ENCODE data around the gene SUPT16H. TPM values are rescaled to one million over a fixed set of nuclear protein-coding genes. Genes with fewer than 3 reads are reported as not detected.
A peak's percentile ranks its signal among the peaks of the same experiment; 100 is the strongest.

The SUPT16H gene
- polyA plus RNA-seq, 1 of the 3 experiments (the other 2 are of a cell fraction): 53.7 TPM

DNA sequence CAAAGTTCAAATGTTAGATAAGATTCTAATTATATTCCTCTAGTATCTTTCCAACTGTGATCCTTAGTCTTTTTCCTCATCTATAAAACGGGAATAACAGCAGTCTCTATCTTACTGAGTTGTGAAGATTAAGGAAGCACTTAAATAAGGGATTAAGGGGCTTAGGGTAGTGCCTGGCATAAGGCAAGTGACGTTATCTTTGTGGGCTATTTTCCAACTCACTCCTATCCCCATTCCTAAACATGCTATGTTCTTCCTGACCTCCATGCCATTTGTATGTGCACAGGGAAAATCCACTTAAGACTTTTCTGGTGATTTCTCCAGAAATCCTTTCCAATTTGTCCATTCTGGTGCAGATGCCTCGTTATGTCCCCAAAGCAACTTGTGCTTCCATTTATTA, 33.3 kb downstream of the SUPT16H start:
- Histone ChIP-seq H3K4me1 (ENCODE audit: control insufficient read depth in 1 of 2, insufficient read depth in 2 of 2, low read depth in 1 of 2, low read length in 1 of 2) (no peaks in the 10 kb centered on the region), H3K79me2 (ENCODE audit: insufficient read depth) (no peaks in the 10 kb centered on the region), H3K4me2 (no peak overlapping the region), H3K27me3 (ENCODE audit: insufficient read depth) (no peaks in the 10 kb centered on the region), H3K27ac (ENCODE audit: low read depth in 2 of 2, low read length in 1 of 2) (no peak overlapping the region), H3K4me3 (ENCODE audit: low read depth in 2 of 2, low read length in 1 of 2) (no peak overlapping the region), H3F3A (replicated peaks; ENCODE audit: insufficient read depth) (peaks cover 11% of the 10 kb centered on the region), H3K9ac (no peak overlapping the region), H3K36me3 (replicated peaks in 1 of 2; ENCODE audit: control insufficient read depth in 1 of 2, insufficient read depth in 2 of 2, low read length in 1 of 2) (peaks cover 40 to 45% of the 10 kb centered on the region in 2 experiments), H3K9me3 (no peaks in the 10 kb centered on the region), H3K9me2 (no peaks in the 10 kb centered on the region), H4K20me1 (ENCODE audit: insufficient read depth) (no peaks in the 10 kb centered on the region), H2AFZ (ENCODE audit: low read depth) (no peak overlapping the region)
- no peak for TF ChIP-seq RCOR1 (IDR thresholded peaks at IDR 0.05; ENCODE audit: low read length)
- no peak for TF ChIP-seq GABPA (IDR thresholded peaks at IDR 0.05; ENCODE audit: low read depth)
- TF ChIP-seq FOXJ3 (CRISPR knock-in tag; IDR thresholded peaks at IDR 0.05): no peak
- TF ChIP-seq JUND (IDR thresholded peaks at IDR 0.05): no peak
- TF ChIP-seq, protein P1, sequence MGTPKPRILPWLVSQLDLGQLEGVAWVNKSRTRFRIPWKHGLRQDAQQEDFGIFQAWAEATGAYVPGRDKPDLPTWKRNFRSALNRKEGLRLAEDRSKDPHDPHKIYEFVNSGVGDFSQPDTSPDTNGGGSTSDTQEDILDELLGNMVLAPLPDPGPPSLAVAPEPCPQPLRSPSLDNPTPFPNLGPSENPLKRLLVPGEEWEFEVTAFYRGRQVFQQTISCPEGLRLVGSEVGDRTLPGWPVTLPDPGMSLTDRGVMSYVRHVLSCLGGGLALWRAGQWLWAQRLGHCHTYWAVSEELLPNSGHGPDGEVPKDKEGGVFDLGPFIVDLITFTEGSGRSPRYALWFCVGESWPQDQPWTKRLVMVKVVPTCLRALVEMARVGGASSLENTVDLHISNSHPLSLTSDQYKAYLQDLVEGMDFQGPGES (IDR thresholded peaks at IDR 0.05; ENCODE audit: low read depth, low read length): no peak
- no peak for TF ChIP-seq USF2 (IDR thresholded peaks at IDR 0.05; ENCODE audit: borderline replicate concordance, low read depth, low read length)
- TF ChIP-seq NFIC (IDR thresholded peaks at IDR 0.05; ENCODE audit: borderline replicate concordance): no peak
- no peak for TF ChIP-seq RXRA (IDR thresholded peaks at IDR 0.05; ENCODE audit: borderline replicate concordance, low read depth)
- TF ChIP-seq, protein P2, sequence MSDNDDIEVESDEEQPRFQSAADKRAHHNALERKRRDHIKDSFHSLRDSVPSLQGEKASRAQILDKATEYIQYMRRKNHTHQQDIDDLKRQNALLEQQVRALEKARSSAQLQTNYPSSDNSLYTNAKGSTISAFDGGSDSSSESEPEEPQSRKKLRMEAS (IDR thresholded peaks at IDR 0.05; ENCODE audit: low read depth): no peak
- DNase-seq: no peak
- POLR2A ChIA-PET: no interaction called here
- CTCF ChIA-PET: no interaction called here
- WGBS (ENCODE audit: low lambda C conversion rate): 57% methylated on average over 3 of the region's 3 CpGs

DNA sequence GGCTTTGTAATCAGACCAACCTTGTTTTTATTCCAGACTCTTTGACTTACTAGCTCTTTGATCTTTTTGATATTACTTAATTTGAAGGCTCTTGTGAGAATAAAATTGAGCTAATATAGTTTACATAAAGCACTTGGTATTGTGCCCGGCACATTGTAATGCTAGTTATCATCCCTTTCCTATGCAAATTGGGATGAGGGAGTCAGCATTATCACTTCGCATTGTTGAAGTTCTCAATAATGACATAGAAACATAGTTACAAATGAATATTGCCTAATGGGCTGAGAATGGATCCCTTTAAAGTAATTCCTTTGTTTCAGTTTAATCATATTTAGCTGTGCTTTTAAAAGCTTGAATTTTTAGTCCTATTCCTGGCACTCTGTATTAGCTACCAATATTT, 36.6 kb downstream of the SUPT16H start:
- WGBS (ENCODE audit: low lambda C conversion rate): 65% methylated on average over 2 of the region's 2 CpGs
- Histone ChIP-seq H3K4me2 (peak overlapping the region; percentile 29; the same call in 1 of the 2 replicates), H4K20me1 (ENCODE audit: insufficient read depth) (no peaks in the 10 kb centered on the region), H3K9ac (no peak overlapping the region), H3K36me3 (replicated peaks in 1 of 2; ENCODE audit: control insufficient read depth in 1 of 2, insufficient read depth in 2 of 2, low read length in 1 of 2) (peaks cover 13 to 19% of the 10 kb centered on the region in 2 experiments), H3K27me3 (ENCODE audit: insufficient read depth) (no peaks in the 10 kb centered on the region), H3K79me2 (ENCODE audit: insufficient read depth) (no peaks in the 10 kb centered on the region), H3K4me1 (ENCODE audit: control insufficient read depth in 1 of 2, insufficient read depth in 2 of 2, low read depth in 1 of 2, low read length in 1 of 2) (no peaks in the 10 kb centered on the region), H3K9me3 (no peaks in the 10 kb centered on the region), H3K4me3 (ENCODE audit: low read depth in 2 of 2, low read length in 1 of 2) (no peak overlapping the region), H3K27ac (ENCODE audit: low read depth in 2 of 2, low read length in 1 of 2) (no peak overlapping the region), H3K9me2 (no peaks in the 10 kb centered on the region), H3F3A (replicated peaks; ENCODE audit: insufficient read depth) (peaks cover 11% of the 10 kb centered on the region), H2AFZ (ENCODE audit: low read depth) (no peak overlapping the region)
- no peak for DNase-seq
- ChIA-PET POLR2A (no interaction called here), CTCF (interaction anchor here (0.8 to 1.4 kb wide), 3 partner anchors 9 to 17 kb away, joined by 3 to 4 read pairs (median 3); no protein-coding TSS in a partner anchor)
- no peak for TF ChIP-seq JUND (IDR thresholded peaks at IDR 0.05)
- TF ChIP-seq TCF12 (IDR thresholded peaks at IDR 0.05): no peak
- no peak for TF ChIP-seq GATA2 (CRISPR knock-in tag; IDR thresholded peaks at IDR 0.05)
- TF ChIP-seq SMC3 (IDR thresholded peaks at IDR 0.05; ENCODE audit: low read depth, low read length): no peak
- TF ChIP-seq ELF1 (IDR thresholded peaks at IDR 0.05): no peak
- TF ChIP-seq NFIC (IDR thresholded peaks at IDR 0.05; ENCODE audit: borderline replicate concordance): no peak
- no peak for TF ChIP-seq EZH2phosphoT487 (IDR thresholded peaks at IDR 0.05; ENCODE audit: borderline replicate concordance, low read depth)
- TF ChIP-seq FOXJ3 (CRISPR knock-in tag; IDR thresholded peaks at IDR 0.05): no peak
- TF ChIP-seq CHD2 (IDR thresholded peaks at IDR 0.05; ENCODE audit: low read length, partially characterized antibody): no peak
- no peak for TF ChIP-seq RXRA (IDR thresholded peaks at IDR 0.05; ENCODE audit: borderline replicate concordance, low read depth)
- TF ChIP-seq RCOR1 (IDR thresholded peaks at IDR 0.05; ENCODE audit: low read length): no peak
- no peak for TF ChIP-seq CTCF (IDR thresholded peaks at IDR 0.05)
- no peak for TF ChIP-seq EP300 (IDR thresholded peaks at IDR 0.05; ENCODE audit: borderline replicate concordance in 1 of 2, low read depth in 1 of 2, low read length in 1 of 2)
- no peak for TF ChIP-seq NRF1 (IDR thresholded peaks at IDR 0.05; ENCODE audit: low read depth, low read length)
- no peak for TF ChIP-seq TEAD4 (IDR thresholded peaks at IDR 0.05; ENCODE audit: borderline replicate concordance, insufficient read depth)
- TF ChIP-seq FOXM1 (IDR thresholded peaks at IDR 0.05; ENCODE audit: low read depth): no peak
